AG04450 (cell line): ENCODE measurements around the gene SNED1. TPM values are rescaled to one million over a fixed set of nuclear protein-coding genes. Genes with fewer than 3 reads are reported as not detected.

Experiments used
- CTCF ChIA-PET: fragments of 300-600, 350-600 bp; formaldehyde crosslinking; extraction: SDS; loops from one replicate; lab custom pipeline; 2022; ENCODE audit warnings: antibody characterized with exemption, inconsistent platforms; lab: Charles Lee
- POLR2A ChIA-PET: fragments of 350-600 bp; formaldehyde crosslinking; extraction: SDS; loops from one replicate; lab custom pipeline; 2021; ENCODE audit warnings: antibody characterized with exemption, inconsistent platforms; lab: Yijun Ruan, JAX
- DNase-seq: peaks from one replicate; pipeline ENCODE4 v3.0.0-alpha.2; 2011; ENCODE audit warnings: low read depth, low spot score
- H3K27ac ChIP-seq: one replicate; pipeline ENCODE4 v1.5.1; 2012; ENCODE audit warnings: low read depth, low read length, control low read depth
- H3K27me3 ChIP-seq: one replicate; pipeline ENCODE4 v1.6.0; 2012; ENCODE audit warnings: low read length; ENCODE audit not compliant: control insufficient read depth, insufficient read depth
- H3K4me3 ChIP-seq: 2 replicates; pipeline ENCODE4 v1.5.1; 2011; ENCODE audit warnings: mild to moderate bottlenecking, low read depth, low read length, control low read depth
- H3K9me3 ChIP-seq: 2 replicates; pipeline ENCODE4 v1.5.1; 2012; ENCODE audit warnings: low read length; ENCODE audit not compliant: control insufficient read depth, insufficient read depth
- polyA plus RNA-seq: library from polyadenylated mRNA; depleted of rRNA; stranded (reverse); fragments of >200 nt; gene quantifications from 2 replicates; pipeline ENCODE4 v1.2.3, GENCODE V29; 2011; rRNA removed
- small RNA-seq: library from RNA; depleted of rRNA; stranded (forward); fragments of <200 nt; gene quantifications from one replicate; pipeline ENCODE3, GENCODE V24; 2012; ENCODE audit warnings: low read depth; ENCODE audit not compliant: insufficient read length
- TF ChIP-seq, protein P1 (sequence below): IDR thresholded peaks from 2 replicates; pipeline ENCODE4 v1.5.1; 2011; ENCODE audit warnings: low read depth, low read length, control low read depth, inconsistent platforms

The SNED1 gene
- polyA plus RNA-seq, 1 experiment: 1.6 TPM

DNA sequence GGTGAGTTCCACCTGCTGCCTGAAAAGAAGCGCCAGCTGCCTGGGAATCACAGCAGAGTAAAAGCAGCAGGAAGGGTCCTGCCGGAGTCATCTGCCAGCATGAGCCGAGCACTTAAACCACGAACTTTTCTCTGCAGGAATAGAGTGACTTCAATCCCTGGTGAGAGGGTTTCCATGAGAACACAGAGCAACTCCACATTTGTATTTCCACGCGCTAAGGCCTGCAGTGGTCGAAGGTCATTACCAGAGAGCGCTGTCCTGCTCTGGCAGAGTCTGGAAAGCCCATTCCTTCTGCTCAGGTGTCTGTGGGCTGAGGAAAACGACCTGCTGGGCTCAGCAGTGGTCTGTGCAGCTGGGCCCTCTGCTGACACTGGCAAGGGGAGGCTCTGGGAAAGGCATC lies 144.2 kb downstream of the SNED1 start:
- TF ChIP-seq, protein P1, sequence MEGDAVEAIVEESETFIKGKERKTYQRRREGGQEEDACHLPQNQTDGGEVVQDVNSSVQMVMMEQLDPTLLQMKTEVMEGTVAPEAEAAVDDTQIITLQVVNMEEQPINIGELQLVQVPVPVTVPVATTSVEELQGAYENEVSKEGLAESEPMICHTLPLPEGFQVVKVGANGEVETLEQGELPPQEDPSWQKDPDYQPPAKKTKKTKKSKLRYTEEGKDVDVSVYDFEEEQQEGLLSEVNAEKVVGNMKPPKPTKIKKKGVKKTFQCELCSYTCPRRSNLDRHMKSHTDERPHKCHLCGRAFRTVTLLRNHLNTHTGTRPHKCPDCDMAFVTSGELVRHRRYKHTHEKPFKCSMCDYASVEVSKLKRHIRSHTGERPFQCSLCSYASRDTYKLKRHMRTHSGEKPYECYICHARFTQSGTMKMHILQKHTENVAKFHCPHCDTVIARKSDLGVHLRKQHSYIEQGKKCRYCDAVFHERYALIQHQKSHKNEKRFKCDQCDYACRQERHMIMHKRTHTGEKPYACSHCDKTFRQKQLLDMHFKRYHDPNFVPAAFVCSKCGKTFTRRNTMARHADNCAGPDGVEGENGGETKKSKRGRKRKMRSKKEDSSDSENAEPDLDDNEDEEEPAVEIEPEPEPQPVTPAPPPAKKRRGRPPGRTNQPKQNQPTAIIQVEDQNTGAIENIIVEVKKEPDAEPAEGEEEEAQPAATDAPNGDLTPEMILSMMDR: no peak
- ChIA-PET CTCF (no interaction called here), POLR2A (no interaction called here)
- H3K27ac ChIP-seq: no peak overlapping the region
- no peaks in the 10 kb centered on the region for H3K27me3 ChIP-seq
- no peak overlapping the region for H3K4me3 ChIP-seq
- no peaks in the 10 kb centered on the region for H3K9me3 ChIP-seq
- DNase-seq: no peak

Small RNAs within 50 kb of the gene (small RNA-seq; reads per million reads assigned to genes)
- not detected for gene AC005237.2

Other genes with a start within 250 kb of the SNED1 start
- not detected in 2 replicates for gene KIF1A, start 178.4 kb upstream of the SNED1 start, polyA plus RNA-seq
- not detected in 2 replicates for gene AGXT, start 129.8 kb upstream of the SNED1 start, polyA plus RNA-seq
- not detected in 2 replicates for gene MAB21L4, start 102.5 kb upstream of the SNED1 start, polyA plus RNA-seq
- not detected in 2 replicates for gene CROCC2, start 92.3 kb upstream of the SNED1 start, polyA plus RNA-seq
- gene MTERF4, start 103.7 kb downstream of the SNED1 start, polyA plus RNA-seq: 30.9 and 35.1 TPM in 2 replicates
- gene PASK, start 150.9 kb downstream of the SNED1 start, polyA plus RNA-seq: 2.0 and 2.4 TPM in 2 replicates
- 73.9 and 99.0 TPM in 2 replicates for gene PPP1R7, start 151.8 kb downstream of the SNED1 start, polyA plus RNA-seq
- gene ANO7, start 190.1 kb downstream of the SNED1 start, polyA plus RNA-seq: 0.21 and 0.40 TPM in 2 replicates